GM06990 (cell line): ENCODE data around the gene MED13L.

Source experiments
- DNase-seq: peaks from one replicate; pipeline ENCODE4 v3.0.0-alpha.2; 2011; ENCODE audit not compliant: insufficient read length; ENCODE audit errors: extremely low read depth
- H3K27me3 ChIP-seq: replicated peaks from 2 replicates; pipeline ENCODE4 v1.6.0; 2011; ENCODE audit warnings: low read length; ENCODE audit not compliant: control insufficient read depth, insufficient read depth
- H3K36me3 ChIP-seq: 2 replicates; pipeline ENCODE4 v1.5.1; 2011; ENCODE audit warnings: low read length; ENCODE audit not compliant: control insufficient read depth, insufficient read depth
- H3K4me3 ChIP-seq: replicated peaks from 2 replicates; pipeline ENCODE4 v1.5.1; 2011; ENCODE audit warnings: low read depth, mild to moderate bottlenecking, control low read depth, low read length
- TF ChIP-seq, protein P1 (sequence below): IDR thresholded peaks from 2 replicates; pipeline ENCODE4 v1.5.1; 2011; ENCODE audit warnings: low read length, control low read depth, mild to moderate bottlenecking, inconsistent platforms; ENCODE audit not compliant: insufficient read depth, poor library complexity, severe bottlenecking

The MED13L gene

DNA sequence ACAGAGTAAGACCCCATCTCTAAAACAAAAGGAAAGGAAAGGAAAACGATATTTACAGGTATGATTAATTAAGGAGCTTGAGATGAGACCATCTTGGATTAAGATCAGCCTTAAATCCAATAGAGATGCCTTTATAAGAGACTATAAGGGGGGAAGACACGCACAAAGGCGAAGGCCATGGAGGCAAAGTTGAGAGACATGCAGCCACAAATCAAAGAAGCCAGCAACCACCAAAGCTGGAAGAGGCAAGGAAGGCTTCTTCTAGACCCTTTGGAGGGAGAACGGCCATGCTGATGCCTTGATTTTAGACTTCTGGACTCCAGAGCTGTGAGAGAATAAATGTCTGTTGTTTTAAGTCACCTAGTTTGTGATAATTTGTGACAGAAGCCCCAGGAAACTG is 39.6 kb upstream of the MED13L start:
- H3K27me3 ChIP-seq, result no peaks in the 10 kb centered on the region
- TF ChIP-seq, protein P1, sequence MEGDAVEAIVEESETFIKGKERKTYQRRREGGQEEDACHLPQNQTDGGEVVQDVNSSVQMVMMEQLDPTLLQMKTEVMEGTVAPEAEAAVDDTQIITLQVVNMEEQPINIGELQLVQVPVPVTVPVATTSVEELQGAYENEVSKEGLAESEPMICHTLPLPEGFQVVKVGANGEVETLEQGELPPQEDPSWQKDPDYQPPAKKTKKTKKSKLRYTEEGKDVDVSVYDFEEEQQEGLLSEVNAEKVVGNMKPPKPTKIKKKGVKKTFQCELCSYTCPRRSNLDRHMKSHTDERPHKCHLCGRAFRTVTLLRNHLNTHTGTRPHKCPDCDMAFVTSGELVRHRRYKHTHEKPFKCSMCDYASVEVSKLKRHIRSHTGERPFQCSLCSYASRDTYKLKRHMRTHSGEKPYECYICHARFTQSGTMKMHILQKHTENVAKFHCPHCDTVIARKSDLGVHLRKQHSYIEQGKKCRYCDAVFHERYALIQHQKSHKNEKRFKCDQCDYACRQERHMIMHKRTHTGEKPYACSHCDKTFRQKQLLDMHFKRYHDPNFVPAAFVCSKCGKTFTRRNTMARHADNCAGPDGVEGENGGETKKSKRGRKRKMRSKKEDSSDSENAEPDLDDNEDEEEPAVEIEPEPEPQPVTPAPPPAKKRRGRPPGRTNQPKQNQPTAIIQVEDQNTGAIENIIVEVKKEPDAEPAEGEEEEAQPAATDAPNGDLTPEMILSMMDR, result no peak
- H3K36me3 ChIP-seq, result no peaks in the 10 kb centered on the region
- no peak overlapping the region for H3K4me3 ChIP-seq
- DNase-seq, result no peak

DNA sequence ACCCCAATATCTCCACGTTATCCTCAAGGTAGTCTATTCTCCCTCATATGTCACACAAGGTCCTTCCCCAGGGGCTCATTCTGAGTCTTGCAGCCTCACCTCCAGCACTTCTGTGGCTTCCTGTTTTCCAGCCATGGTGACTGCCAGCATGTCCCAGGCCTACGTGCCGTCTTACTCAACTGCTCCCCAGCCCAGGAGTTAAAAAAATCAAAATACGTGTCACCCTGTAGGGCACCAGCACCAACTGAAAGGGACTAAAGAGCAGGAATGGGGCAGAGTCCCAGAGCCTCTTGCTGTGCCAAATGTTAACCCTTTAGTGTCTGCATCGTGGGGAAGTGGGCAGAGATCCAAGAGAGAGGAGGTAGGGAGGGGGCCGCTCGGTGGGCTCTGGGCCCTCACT is 37.0 kb upstream of the MED13L start:
- TF ChIP-seq, protein P1, result no peak
- no peaks in the 10 kb centered on the region for H3K27me3 ChIP-seq
- no peak for DNase-seq
- no peaks in the 10 kb centered on the region for H3K36me3 ChIP-seq
- H3K4me3 ChIP-seq, result no peak overlapping the region

DNA sequence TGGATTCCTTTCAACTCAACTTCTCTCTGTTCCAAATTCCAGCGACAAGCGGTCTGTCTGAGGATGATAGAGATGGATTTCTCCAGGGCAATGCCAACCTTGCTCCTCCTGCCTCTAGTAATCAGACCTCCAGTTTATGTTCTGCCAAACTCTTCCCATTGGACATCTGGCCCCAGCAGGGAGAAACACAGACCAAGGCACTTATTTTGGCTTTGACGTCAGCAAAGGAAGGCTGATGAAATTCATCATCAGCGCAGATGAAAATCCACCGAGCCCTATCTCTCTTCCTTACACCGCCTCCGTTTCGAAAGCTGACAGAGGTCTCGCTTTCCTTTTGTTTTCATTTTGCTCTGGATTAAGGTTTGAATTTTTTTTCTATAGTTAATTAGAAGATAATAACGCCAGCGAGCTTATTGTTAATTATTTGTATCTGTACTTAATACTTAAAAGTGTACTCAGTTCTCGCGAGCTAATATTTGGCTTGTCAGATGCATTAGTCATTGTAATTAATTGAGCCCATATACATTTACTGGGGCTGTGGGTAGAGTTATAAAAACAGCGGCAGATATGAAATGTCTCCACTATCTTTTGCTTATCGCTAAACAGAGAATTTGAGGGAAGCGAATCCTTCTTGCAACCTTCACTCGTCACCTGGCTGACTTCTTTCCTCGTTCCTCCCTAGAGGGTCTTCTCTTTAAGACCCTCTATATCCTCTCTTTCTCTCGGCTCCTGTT is 35.9 kb upstream of the MED13L start:
- TF ChIP-seq, protein P1, result no peak
- Histone ChIP-seq H3K27me3 (no peaks in the 10 kb centered on the region), H3K36me3 (no peaks in the 10 kb centered on the region), H3K4me3 (no peak overlapping the region)
- no peak for DNase-seq

- H3K27me3 ChIP-seq, result no peaks in the 10 kb centered on the region; the same call in 1 of the 2 replicates
- no peak for DNase-seq
- H3K36me3 ChIP-seq, result no peaks in the 10 kb centered on the region
- TF ChIP-seq, protein P1, result no peak
- H3K4me3 ChIP-seq, result no peak overlapping the region
Measured at GRCh38 chr12:116310082-116310481, 32.6 kb upstream of the MED13L start.

- H3K36me3 ChIP-seq, result no peaks in the 10 kb centered on the region
- no peak overlapping the region for H3K4me3 ChIP-seq
- no peaks in the 10 kb centered on the region; the same call in 1 of the 2 replicates for H3K27me3 ChIP-seq
- DNase-seq, result no peak
- TF ChIP-seq, protein P1, result no peak
Measured at GRCh38 chr12:116309343-116309742, 31.9 kb upstream of the MED13L start.

DNA sequence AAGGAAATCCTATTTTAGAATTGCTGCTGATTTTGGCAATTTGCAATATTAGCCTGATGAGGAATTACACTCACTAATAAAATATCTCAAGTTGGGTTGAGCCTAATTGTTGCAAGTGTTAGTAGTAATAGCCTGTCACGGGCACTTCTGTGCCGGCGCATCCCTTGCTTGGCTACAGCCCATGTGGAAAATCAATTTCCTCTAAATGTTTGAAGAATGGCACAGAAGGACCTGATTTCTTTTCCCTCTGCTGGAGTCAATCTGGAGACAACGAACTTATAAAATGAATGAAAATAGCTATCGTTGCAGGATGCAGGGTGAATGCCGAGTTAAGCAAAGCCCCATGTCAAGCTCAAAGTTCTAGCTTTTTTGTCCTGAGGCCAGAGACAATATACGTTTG is 31.2 kb upstream of the MED13L start:
- TF ChIP-seq, protein P1, result no peak
- no peak overlapping the region for H3K4me3 ChIP-seq
- H3K36me3 ChIP-seq, result no peaks in the 10 kb centered on the region
- no peaks in the 10 kb centered on the region; the same call in 1 of the 2 replicates for H3K27me3 ChIP-seq
- no peak for DNase-seq
